IPS DF 6.9 (cell line): Measurements from ENCODE around the gene IGSF22.

Experiments used
- DNase-seq: peaks from one replicate; pipeline ENCODE4 v3.0.0-alpha.2; 2013; ENCODE audit warnings: low read depth, low spot score
- H3K27ac ChIP-seq: one replicate; pipeline ENCODE4 v1.5.1; 2013; ENCODE audit warnings: low read length, control low read depth
- H3K27me3 ChIP-seq: 2 replicates; pipeline ENCODE4 v1.6.1; 2013; ENCODE audit warnings: mild to moderate bottlenecking, low read length; ENCODE audit not compliant: control insufficient read depth, insufficient read depth
- H3K36me3 ChIP-seq: 2 replicates; pipeline ENCODE4 v1.6.1; 2013; ENCODE audit warnings: low read length; ENCODE audit not compliant: control insufficient read depth, insufficient read depth
- H3K4me1 ChIP-seq: 2 replicates; pipeline ENCODE4 v1.6.1; 2013; ENCODE audit warnings: low read length; ENCODE audit not compliant: control insufficient read depth, insufficient read depth
- H3K4me3 ChIP-seq: 2 replicates; pipeline ENCODE4 v1.5.1; 2013; ENCODE audit warnings: mild to moderate bottlenecking, low read length
- H3K9me3 ChIP-seq: 2 replicates; pipeline ENCODE4 v1.6.1; 2013; ENCODE audit warnings: low read length, inconsistent platforms; ENCODE audit not compliant: control insufficient read depth, insufficient read depth
- WGBS: extraction: QIAGEN DNeasy Blood & Tissue Kit; methylation state at CpG from one replicate; pipeline ENCODE4 v1.1.7; 2013; ENCODE audit warnings: mixed read lengths, missing lambda C conversion rate; ENCODE audit not compliant: insufficient read length, insufficient coverage; 5-methylcytosine and 5-hydroxymethylcytosine counted together

Gene IGSF22

DNA sequence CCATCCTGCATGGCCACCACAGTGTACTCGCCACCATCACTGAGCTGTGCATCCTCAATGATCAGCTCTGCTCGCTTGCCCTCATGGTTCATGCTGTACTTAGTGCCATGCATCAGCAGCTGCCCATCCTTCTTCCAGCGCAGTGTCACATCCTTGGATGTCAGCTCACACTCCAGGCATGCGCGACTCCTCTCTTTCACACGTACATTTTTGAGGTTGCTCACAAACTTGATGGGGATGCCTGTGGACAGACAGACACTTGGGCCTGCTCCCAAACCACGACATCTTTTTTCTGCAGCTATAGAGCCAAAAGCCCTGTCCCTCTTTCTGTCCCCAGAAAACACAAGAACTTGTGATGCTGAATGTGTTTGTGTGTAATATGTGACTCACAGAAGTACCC lies 10.5 kb downstream of the IGSF22 start:
- H3K27me3 ChIP-seq, result no peaks in the 10 kb centered on the region
- no peaks in the 10 kb centered on the region for H3K36me3 ChIP-seq
- no peaks in the 10 kb centered on the region for H3K9me3 ChIP-seq
- no CpG with 5 or more reads among the region's 7 CpGs for WGBS
- no peak for DNase-seq
- H3K4me1 ChIP-seq, result no peaks in the 10 kb centered on the region
- no peak overlapping the region for H3K4me3 ChIP-seq
- H3K27ac ChIP-seq, result no peak overlapping the region

GRCh38 chr11:18714443-18714780 lies 11.6 kb downstream of the IGSF22 start:
- Histone ChIP-seq H3K4me3 (no peak overlapping the region), H3K9me3 (no peaks in the 10 kb centered on the region), H3K27me3 (no peaks in the 10 kb centered on the region), H3K27ac (no peak overlapping the region), H3K36me3 (no peaks in the 10 kb centered on the region), H3K4me1 (no peaks in the 10 kb centered on the region)
- DNase-seq, result no peak
- WGBS, result no CpG with 5 or more reads among the region's 10 CpGs

DNA sequence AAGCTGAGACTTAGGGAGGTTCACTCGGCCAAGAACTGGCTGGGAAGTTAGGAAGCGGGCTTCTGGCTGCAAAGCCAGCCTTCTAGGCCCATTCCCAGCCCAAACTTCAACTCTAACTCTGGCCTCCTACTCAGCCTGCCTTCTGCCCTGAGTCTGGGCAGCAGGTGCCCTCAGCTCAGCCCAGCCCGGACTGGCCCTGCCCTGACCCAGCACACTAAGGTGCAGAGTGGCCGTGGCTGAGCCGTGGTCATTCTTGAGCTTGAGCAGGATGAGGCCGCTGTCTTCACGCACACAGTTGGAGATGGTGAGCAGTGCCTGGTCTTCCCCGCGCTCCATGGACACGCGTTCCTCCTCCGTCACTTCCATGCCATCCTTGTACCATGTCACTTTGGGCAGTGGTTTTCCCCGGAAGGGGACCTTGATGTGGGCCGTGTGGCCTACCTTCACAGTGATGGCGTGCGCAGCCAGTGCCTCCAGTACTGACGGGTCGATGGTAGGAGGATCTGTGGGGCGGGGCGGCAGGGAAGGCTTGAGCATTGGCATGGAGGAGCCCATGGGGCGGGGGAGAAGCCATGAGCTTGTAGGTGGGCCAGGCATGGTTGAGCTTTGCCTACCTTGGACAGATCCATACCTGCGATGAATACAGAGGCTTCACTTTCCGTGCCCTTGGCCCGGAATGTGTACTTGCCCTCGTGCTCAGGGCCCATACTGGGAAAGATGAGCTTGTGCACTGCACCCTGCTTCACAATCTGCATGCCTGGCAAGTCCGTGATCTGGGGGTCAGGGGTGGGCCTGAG lies 12.1 kb downstream of the IGSF22 start:
- Histone ChIP-seq H3K36me3 (no peaks in the 10 kb centered on the region), H3K27me3 (no peaks in the 10 kb centered on the region)
- WGBS, result no CpG with 5 or more reads among the region's 26 CpGs

GRCh38 chr11:18710545-18710944 lies 15.4 kb downstream of the IGSF22 start:
- H3K27me3 ChIP-seq, result no peaks in the 10 kb centered on the region
- H3K27ac ChIP-seq, result no peak overlapping the region
- no peak for DNase-seq
- H3K4me3 ChIP-seq, result no peak overlapping the region
- WGBS, result no CpG with 5 or more reads among the region's 5 CpGs
- H3K4me1 ChIP-seq, result peaks cover 2% of the 10 kb centered on the region
- no peaks in the 10 kb centered on the region for H3K9me3 ChIP-seq
- no peaks in the 10 kb centered on the region for H3K36me3 ChIP-seq

More for the DNA sequence above, 12.1 kb downstream of the IGSF22 start:
- Histone ChIP-seq H3K27ac (no peak overlapping the region), H3K4me3 (no peak overlapping the region), H3K9me3 (no peaks in the 10 kb centered on the region), H3K4me1 (no peaks in the 10 kb centered on the region)
- DNase-seq, result no peak

GRCh38 chr11:18709414-18709813 lies 16.6 kb downstream of the IGSF22 start:
- H3K4me3 ChIP-seq, result no peak overlapping the region
- no peak for DNase-seq
- H3K4me1 ChIP-seq, result peaks cover 2% of the 10 kb centered on the region
- no CpG with 5 or more reads among the region's 4 CpGs for WGBS
- H3K36me3 ChIP-seq, result no peaks in the 10 kb centered on the region
- H3K27me3 ChIP-seq, result no peaks in the 10 kb centered on the region
- H3K9me3 ChIP-seq, result no peaks in the 10 kb centered on the region
- no peak overlapping the region for H3K27ac ChIP-seq

DNA sequence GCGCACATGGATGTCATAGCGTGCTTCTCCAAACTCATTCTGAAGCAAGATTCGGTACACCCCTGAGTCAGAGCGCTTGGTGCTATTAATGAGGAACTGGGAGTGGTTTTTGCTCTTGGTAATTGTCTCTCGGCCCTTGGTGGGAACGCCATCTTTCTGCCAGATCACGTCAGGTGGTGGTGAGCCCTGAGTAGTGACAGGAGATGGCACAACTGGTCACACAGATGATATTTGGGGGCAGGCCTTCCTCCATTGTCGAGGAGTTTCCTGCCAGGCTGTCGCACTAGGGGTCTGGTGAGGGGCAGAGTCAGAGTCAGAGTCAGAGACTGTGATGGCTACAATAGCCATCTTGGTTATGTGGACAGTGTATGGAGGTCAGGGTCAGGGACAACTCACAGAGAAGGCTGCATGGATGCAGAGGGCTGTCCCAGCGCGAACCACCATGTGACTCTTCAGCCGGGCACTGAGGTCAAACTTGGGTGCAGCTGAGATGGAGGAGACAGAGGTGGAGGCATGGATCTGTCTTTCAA lies 18.1 kb downstream of the IGSF22 start:
- Histone ChIP-seq H3K9me3 (no peaks in the 10 kb centered on the region), H3K4me3 (no peak overlapping the region), H3K36me3 (no peaks in the 10 kb centered on the region), H3K27me3 (no peaks in the 10 kb centered on the region), H3K27ac (no peak overlapping the region), H3K4me1 (peaks cover 2% of the 10 kb centered on the region)
- no CpG with 5 or more reads among the region's 12 CpGs for WGBS
- no peak for DNase-seq

DNA sequence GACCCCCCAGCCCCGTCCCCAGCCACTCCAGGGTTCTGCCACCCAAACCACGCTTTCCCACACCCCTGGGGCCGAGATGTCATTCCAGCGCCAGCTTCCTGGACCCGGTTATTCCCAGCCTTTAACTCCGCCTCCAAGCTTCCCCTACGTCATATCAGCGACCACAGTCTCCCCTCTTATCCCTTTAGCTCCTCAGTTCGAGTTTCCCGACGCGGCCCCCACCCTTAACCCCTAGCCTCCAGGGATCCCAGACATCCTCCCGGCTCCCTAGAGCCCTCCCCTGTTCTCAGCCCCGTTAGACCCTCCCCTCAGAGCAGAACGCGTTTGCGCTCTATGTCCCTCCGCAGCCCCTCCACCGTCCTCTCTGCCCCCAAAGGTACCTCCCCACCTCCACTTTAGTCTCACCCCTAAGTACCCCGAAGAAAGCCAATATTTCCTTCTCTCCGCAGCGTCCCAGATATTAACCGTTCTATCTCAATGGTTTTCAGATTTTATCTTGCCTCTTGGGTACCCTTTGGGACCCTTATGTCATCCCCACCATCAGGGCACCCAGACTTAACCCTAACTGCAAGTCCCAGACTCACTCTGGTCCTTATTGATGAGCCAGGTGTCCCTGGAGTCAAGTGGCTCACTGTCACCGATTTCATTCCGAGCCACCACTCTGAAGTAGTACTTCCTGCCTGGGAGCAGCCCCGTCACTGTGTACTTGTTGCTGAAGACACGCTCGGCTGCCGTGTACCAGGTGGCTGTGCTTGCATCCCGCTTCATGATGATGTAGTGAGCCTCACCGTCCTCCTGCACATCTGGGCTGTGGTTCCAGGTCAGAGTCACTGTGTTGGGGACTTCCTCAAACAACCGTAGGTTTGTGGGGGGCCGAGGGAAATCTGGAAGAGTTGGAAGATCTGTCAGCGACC lies 19.4 kb downstream of the IGSF22 start:
- peaks cover 2% of the 10 kb centered on the region for H3K4me1 ChIP-seq
- H3K36me3 ChIP-seq, result no peaks in the 10 kb centered on the region
- H3K27ac ChIP-seq, result no peak overlapping the region
- WGBS, result no CpG with 5 or more reads among the region's 34 CpGs
- peak overlapping the region; percentile 72; the same call in 1 of the 2 replicates for H3K4me3 ChIP-seq
- no peaks in the 10 kb centered on the region for H3K27me3 ChIP-seq
- no peak for DNase-seq
- no peaks in the 10 kb centered on the region for H3K9me3 ChIP-seq

DNA sequence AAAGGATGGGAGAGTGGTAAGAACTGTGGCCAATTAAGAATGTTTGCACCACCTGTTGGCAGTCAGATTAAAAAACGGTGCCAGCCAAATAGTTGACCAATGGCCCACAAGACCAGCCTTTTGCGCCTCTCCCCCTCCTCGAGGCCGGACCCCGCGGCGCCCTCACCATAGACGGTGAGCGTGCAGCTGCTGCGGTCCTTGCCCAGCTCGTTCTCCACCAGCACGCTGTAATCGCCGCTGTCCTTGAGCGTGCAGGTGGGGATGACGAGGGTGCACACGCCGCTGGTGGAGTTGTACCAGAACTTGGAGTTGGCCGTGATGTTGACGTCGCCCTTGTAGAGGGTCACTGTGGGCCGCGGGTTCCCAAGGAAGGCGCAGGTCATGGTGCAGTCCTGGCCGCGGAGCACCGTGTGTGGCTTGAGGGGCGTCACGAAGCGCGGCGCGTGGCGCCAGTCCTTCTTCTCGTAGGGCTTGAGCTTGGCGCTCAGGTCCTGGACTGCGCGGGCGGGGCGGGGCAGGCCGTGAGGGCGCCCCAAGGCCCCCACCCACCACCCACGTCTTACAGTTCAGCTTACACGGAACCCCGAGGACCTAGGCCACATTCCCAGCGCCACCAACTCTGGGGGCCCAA lies 20.2 kb downstream of the IGSF22 start:
- Histone ChIP-seq H3K27me3 (no peaks in the 10 kb centered on the region), H3K4me1 (peaks cover 2% of the 10 kb centered on the region), H3K27ac (no peak overlapping the region), H3K9me3 (no peaks in the 10 kb centered on the region), H3K4me3 (peak overlapping the region; percentile 72; the same call in 1 of the 2 replicates), H3K36me3 (no peaks in the 10 kb centered on the region)
- no CpG with 5 or more reads among the region's 46 CpGs for WGBS
- no peak for DNase-seq

GRCh38 chr11:18704698-18705097 lies 21.3 kb downstream of the IGSF22 start:
- no peaks in the 10 kb centered on the region for H3K9me3 ChIP-seq
- no CpG with 5 or more reads among the region's 1 CpG for WGBS
- no peak for DNase-seq
- H3K27ac ChIP-seq, result no peak overlapping the region
- no peaks in the 10 kb centered on the region for H3K36me3 ChIP-seq
- H3K4me1 ChIP-seq, result peaks cover 2% of the 10 kb centered on the region
- no peak overlapping the region for H3K4me3 ChIP-seq
- 0 out of 2 replicates have a peak, but pooled peaks cover under 1% of the 10 kb centered on the region for H3K27me3 ChIP-seq

DNA sequence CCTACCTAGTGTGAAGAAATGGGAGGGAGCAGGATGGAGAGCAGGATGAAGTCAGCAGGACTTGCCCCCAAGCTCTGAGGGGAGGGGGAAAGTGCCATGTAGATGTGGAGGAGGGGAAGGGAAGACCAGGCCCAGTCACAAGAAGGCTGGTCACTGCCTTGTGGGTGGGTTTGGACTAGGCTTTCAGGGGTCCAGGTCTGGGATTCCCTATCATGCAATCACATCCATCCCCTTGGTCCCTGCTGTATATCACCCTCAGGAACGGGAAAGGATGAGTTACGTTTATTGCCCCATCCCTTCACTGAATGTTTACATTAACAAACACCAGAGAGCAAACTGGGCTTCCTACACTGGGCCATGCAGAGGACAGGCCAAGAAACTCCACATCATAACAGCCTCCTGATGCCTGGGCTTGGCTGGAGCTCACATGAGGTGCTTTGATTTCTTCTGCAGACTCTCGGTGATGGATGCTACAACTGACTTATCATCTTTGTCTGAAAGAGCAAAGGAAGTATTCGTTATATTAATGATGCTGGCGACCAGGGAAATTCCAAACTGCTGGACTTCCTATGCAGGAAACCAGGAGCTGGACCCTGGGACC lies 21.8 kb downstream of the IGSF22 start:
- WGBS, result no CpG with 5 or more reads among the region's 5 CpGs
- Histone ChIP-seq H3K4me3 (no peak overlapping the region), H3K36me3 (no peaks in the 10 kb centered on the region), H3K4me1 (peaks cover 5% of the 10 kb centered on the region), H3K9me3 (no peaks in the 10 kb centered on the region), H3K27ac (no peak overlapping the region), H3K27me3 (0 out of 2 replicates have a peak, but pooled peaks cover 2% of the 10 kb centered on the region)
- DNase-seq, result no peak
